Measurements from ENCODE around the gene DDX31.
"Not testable (repeated sequence)": the region's sequence is repeated elsewhere in the genome, so short reads cannot be mapped to it uniquely, and the experiment has no call there.

Gene DDX31

GRCh38 chr9:132572921-132573320, 96.9 kb downstream of the DDX31 start:
- no peak overlapping the region for H3K4me3 ChIP-seq (ENCODE audit: low read depth in 1 of 2, low read length in 2 of 2)
- H3K36me3 ChIP-seq (ENCODE audit: insufficient read depth, low read length): no peaks in the 10 kb centered on the region
- H3K4me1 ChIP-seq (ENCODE audit: insufficient read depth, low read length): no peaks in the 10 kb centered on the region
- peaks cover 0 to 30% of the 10 kb centered on the region in 2 donors for H3K27me3 ChIP-seq (ENCODE audit: control insufficient read depth in 1 of 2, insufficient read depth in 2 of 2, low read length in 2 of 2)
- no peak overlapping the region for H3K9ac ChIP-seq (ENCODE audit: low read length)
- no peak overlapping the region for H3K27ac ChIP-seq (ENCODE audit: low read depth, low read length)
- H3K9me3 ChIP-seq (ENCODE audit: low read length): no peaks in the 10 kb centered on the region

- Histone ChIP-seq H3K9ac (ENCODE audit: low read length) (no peak overlapping the region), H3K27ac (ENCODE audit: low read depth, low read length) (no peak overlapping the region), H3K4me1 (ENCODE audit: insufficient read depth, low read length) (no peaks in the 10 kb centered on the region), H3K27me3 (ENCODE audit: control insufficient read depth in 1 of 2, insufficient read depth in 2 of 2, low read length in 2 of 2) (peaks cover 0 to 27% of the 10 kb centered on the region in 2 donors), H3K4me3 (ENCODE audit: low read depth in 1 of 2, low read length in 2 of 2) (no peak overlapping the region), H3K9me3 (ENCODE audit: low read length) (no peaks in the 10 kb centered on the region), H3K36me3 (ENCODE audit: insufficient read depth, low read length) (no peaks in the 10 kb centered on the region)
Measured at GRCh38 chr9:132571806-132572600, 97.8 kb downstream of the DDX31 start.

- H3K36me3 ChIP-seq (ENCODE audit: insufficient read depth, low read length); H3K27ac ChIP-seq (ENCODE audit: low read depth, low read length); H3K9ac ChIP-seq (ENCODE audit: low read length); H3K4me3 ChIP-seq (ENCODE audit: low read depth in 1 of 2, low read length in 2 of 2); H3K27me3 ChIP-seq (ENCODE audit: control insufficient read depth in 1 of 2, insufficient read depth in 2 of 2, low read length in 2 of 2); H3K4me1 ChIP-seq (ENCODE audit: insufficient read depth, low read length); H3K9me3 ChIP-seq (ENCODE audit: low read length): not testable (repeated sequence)
Measured at GRCh38 chr9:132568787-132569186, 101.0 kb downstream of the DDX31 start.

GRCh38 chr9:132564526-132564925, 105.3 kb downstream of the DDX31 start:
- Histone ChIP-seq H3K36me3 (ENCODE audit: insufficient read depth, low read length) (no peaks in the 10 kb centered on the region), H3K9me3 (ENCODE audit: low read length) (no peaks in the 10 kb centered on the region), H3K27ac (ENCODE audit: low read depth, low read length) (no peak overlapping the region), H3K27me3 (ENCODE audit: control insufficient read depth in 1 of 2, insufficient read depth in 2 of 2, low read length in 2 of 2) (no peaks in the 10 kb centered on the region), H3K9ac (ENCODE audit: low read length) (no peak overlapping the region), H3K4me1 (ENCODE audit: insufficient read depth, low read length) (no peaks in the 10 kb centered on the region), H3K4me3 (ENCODE audit: low read depth in 1 of 2, low read length in 2 of 2) (no peak overlapping the region)

- no peak overlapping the region for H3K9ac ChIP-seq (ENCODE audit: low read length)
- no peak overlapping the region for H3K4me3 ChIP-seq (ENCODE audit: low read depth in 1 of 2, low read length in 2 of 2)
- no peak overlapping the region for H3K27ac ChIP-seq (ENCODE audit: low read depth, low read length)
- H3K36me3 ChIP-seq (ENCODE audit: insufficient read depth, low read length): no peaks in the 10 kb centered on the region
- H3K27me3 ChIP-seq (ENCODE audit: control insufficient read depth in 1 of 2, insufficient read depth in 2 of 2, low read length in 2 of 2): no peaks in the 10 kb centered on the region
- H3K9me3 ChIP-seq (ENCODE audit: low read length): no peaks in the 10 kb centered on the region
- no peaks in the 10 kb centered on the region for H3K4me1 ChIP-seq (ENCODE audit: insufficient read depth, low read length)
Measured at GRCh38 chr9:132562306-132562573, 107.5 kb downstream of the DDX31 start.

GRCh38 chr9:132560616-132561202, 109.1 kb downstream of the DDX31 start:
- Histone ChIP-seq H3K27me3 (ENCODE audit: control insufficient read depth in 1 of 2, insufficient read depth in 2 of 2, low read length in 2 of 2) (no peaks in the 10 kb centered on the region), H3K4me3 (ENCODE audit: low read depth in 1 of 2, low read length in 2 of 2) (no peak overlapping the region), H3K9ac (ENCODE audit: low read length) (no peak overlapping the region), H3K9me3 (ENCODE audit: low read length) (no peaks in the 10 kb centered on the region), H3K36me3 (ENCODE audit: insufficient read depth, low read length) (no peaks in the 10 kb centered on the region), H3K4me1 (ENCODE audit: insufficient read depth, low read length) (no peaks in the 10 kb centered on the region), H3K27ac (ENCODE audit: low read depth, low read length) (no peak overlapping the region)

- Histone ChIP-seq H3K27ac (ENCODE audit: low read depth, low read length) (no peak overlapping the region), H3K4me3 (ENCODE audit: low read depth in 1 of 2, low read length in 2 of 2) (no peak overlapping the region), H3K9me3 (ENCODE audit: low read length) (no peaks in the 10 kb centered on the region), H3K9ac (ENCODE audit: low read length) (no peak overlapping the region), H3K4me1 (ENCODE audit: insufficient read depth, low read length) (no peaks in the 10 kb centered on the region), H3K27me3 (ENCODE audit: control insufficient read depth in 1 of 2, insufficient read depth in 2 of 2, low read length in 2 of 2) (no peaks in the 10 kb centered on the region), H3K36me3 (ENCODE audit: insufficient read depth, low read length) (no peaks in the 10 kb centered on the region)
Measured at GRCh38 chr9:132559711-132560110, 110.1 kb downstream of the DDX31 start.

- H3K4me1 ChIP-seq (ENCODE audit: insufficient read depth, low read length): no peaks in the 10 kb centered on the region
- H3K27me3 ChIP-seq (ENCODE audit: control insufficient read depth in 1 of 2, insufficient read depth in 2 of 2, low read length in 2 of 2): no peaks in the 10 kb centered on the region
- H3K9ac ChIP-seq (ENCODE audit: low read length): no peak overlapping the region
- no peak overlapping the region for H3K27ac ChIP-seq (ENCODE audit: low read depth, low read length)
- no peak overlapping the region for H3K4me3 ChIP-seq (ENCODE audit: low read depth in 1 of 2, low read length in 2 of 2)
- H3K9me3 ChIP-seq (ENCODE audit: low read length): no peaks in the 10 kb centered on the region
- H3K36me3 ChIP-seq (ENCODE audit: insufficient read depth, low read length): no peaks in the 10 kb centered on the region
Measured at GRCh38 chr9:132557159-132557558, 112.6 kb downstream of the DDX31 start.

- H3K9ac ChIP-seq (ENCODE audit: low read length): no peak overlapping the region
- no peaks in the 10 kb centered on the region for H3K36me3 ChIP-seq (ENCODE audit: insufficient read depth, low read length)
- H3K9me3 ChIP-seq (ENCODE audit: low read length): no peaks in the 10 kb centered on the region
- no peaks in the 10 kb centered on the region for H3K27me3 ChIP-seq (ENCODE audit: control insufficient read depth in 1 of 2, insufficient read depth in 2 of 2, low read length in 2 of 2)
- no peak overlapping the region for H3K4me3 ChIP-seq (ENCODE audit: low read depth in 1 of 2, low read length in 2 of 2)
- no peaks in the 10 kb centered on the region for H3K4me1 ChIP-seq (ENCODE audit: insufficient read depth, low read length)
- H3K27ac ChIP-seq (ENCODE audit: low read depth, low read length): no peak overlapping the region
Measured at GRCh38 chr9:132556714-132557113, 113.1 kb downstream of the DDX31 start.

- H3K36me3 ChIP-seq (ENCODE audit: insufficient read depth, low read length): no peaks in the 10 kb centered on the region
- no peak overlapping the region for H3K4me3 ChIP-seq (ENCODE audit: low read depth in 1 of 2, low read length in 2 of 2)
- no peaks in the 10 kb centered on the region for H3K27me3 ChIP-seq (ENCODE audit: control insufficient read depth in 1 of 2, insufficient read depth in 2 of 2, low read length in 2 of 2)
- no peak overlapping the region for H3K27ac ChIP-seq (ENCODE audit: low read depth, low read length)
- H3K4me1 ChIP-seq (ENCODE audit: insufficient read depth, low read length): no peaks in the 10 kb centered on the region
- H3K9me3 ChIP-seq (ENCODE audit: low read length): no peaks in the 10 kb centered on the region
- no peak overlapping the region for H3K9ac ChIP-seq (ENCODE audit: low read length)
Measured at GRCh38 chr9:132556235-132556634, 113.5 kb downstream of the DDX31 start.

GRCh38 chr9:132555528-132555927, 114.3 kb downstream of the DDX31 start:
- no peaks in the 10 kb centered on the region for H3K36me3 ChIP-seq (ENCODE audit: insufficient read depth, low read length)
- H3K27ac ChIP-seq (ENCODE audit: low read depth, low read length): no peak overlapping the region
- no peaks in the 10 kb centered on the region for H3K4me1 ChIP-seq (ENCODE audit: insufficient read depth, low read length)
- H3K4me3 ChIP-seq (ENCODE audit: low read depth in 1 of 2, low read length in 2 of 2): no peak overlapping the region
- no peaks in the 10 kb centered on the region for H3K27me3 ChIP-seq (ENCODE audit: control insufficient read depth in 1 of 2, insufficient read depth in 2 of 2, low read length in 2 of 2)
- H3K9ac ChIP-seq (ENCODE audit: low read length): no peak overlapping the region
- no peaks in the 10 kb centered on the region for H3K9me3 ChIP-seq (ENCODE audit: low read length)

GRCh38 chr9:132554755-132555154, 115.0 kb downstream of the DDX31 start:
- H3K36me3 ChIP-seq (ENCODE audit: insufficient read depth, low read length): no peaks in the 10 kb centered on the region
- H3K9me3 ChIP-seq (ENCODE audit: low read length): no peaks in the 10 kb centered on the region
- no peaks in the 10 kb centered on the region for H3K4me1 ChIP-seq (ENCODE audit: insufficient read depth, low read length)
- no peak overlapping the region for H3K27ac ChIP-seq (ENCODE audit: low read depth, low read length)
- no peak overlapping the region for H3K4me3 ChIP-seq (ENCODE audit: low read depth in 1 of 2, low read length in 2 of 2)
- H3K9ac ChIP-seq (ENCODE audit: low read length): no peak overlapping the region
- no peaks in the 10 kb centered on the region for H3K27me3 ChIP-seq (ENCODE audit: control insufficient read depth in 1 of 2, insufficient read depth in 2 of 2, low read length in 2 of 2)
